Upper lobe of left lung (tissue), 6 donors: ENCODE data around the gene CTDSPL2. TPM values are rescaled to one million over a fixed set of nuclear protein-coding genes. Genes with fewer than 3 reads are reported as not detected.

Source experiments
- ATAC-seq, 2 donors: fragments of 200-7000 bp; cut with Tn5 transposase; one replicate each; pipeline ENCODE4 v1.9.1; 2022; ENCODE audit warnings: mild to moderate bottlenecking in 2 of 2, moderate library complexity in 2 of 2; ENCODE audit not compliant: low FRiP score in 2 of 2
- DNase-seq, 2 donors: peaks; one replicate each; pipeline ENCODE4 v3.0.0-alpha.2; 2019 to 2020
- H3K27ac ChIP-seq, 4 donors: fragments of 200-600 bp; sonication (generic); one replicate each; pipeline ENCODE4 v1.5.1; 2016 to 2019
- H3K27me3 ChIP-seq, 4 donors: fragments of 200-600 bp; sonication (generic); one replicate each; pipeline ENCODE4 v1.5.1; 2017 to 2019
- H3K36me3 ChIP-seq, 4 donors: fragments of 200-600 bp; sonication (generic); one replicate each; pipeline ENCODE4 v1.5.1; 2016 to 2019
- H3K4me1 ChIP-seq, 4 donors: fragments of 200-600 bp; sonication (generic); one replicate each; pipeline ENCODE4 v1.5.1; 2018 to 2019
- H3K4me3 ChIP-seq, 4 donors: fragments of 200-600 bp; sonication (generic); one replicate each; pipeline ENCODE4 v1.5.1; 2017 to 2019; ENCODE audit warnings: mild to moderate bottlenecking in 2 of 4, moderate library complexity in 1 of 4
- H3K9me3 ChIP-seq, 4 donors: fragments of 200-600 bp; sonication (generic); one replicate each; pipeline ENCODE4 v1.5.1; 2018 to 2019
- EP300 ChIP-seq, 4 donors: sonication (generic); formaldehyde crosslinking; IDR thresholded peaks; one replicate each; pipeline ENCODE4 v1.5.1; 2017; ENCODE audit warnings: antibody characterized with exemption in 4 of 4, control low read depth in 2 of 4
- POLR2A ChIP-seq, 4 donors: fragments of 450-650 bp; IDR thresholded peaks; one replicate each; pipeline ENCODE4 v1.5.1; 2016 to 2017; ENCODE audit warnings: antibody characterized with exemption in 4 of 4, mild to moderate bottlenecking in 2 of 4
- POLR2AphosphoS5 ChIP-seq, 2 donors: sonication (generic); formaldehyde crosslinking; IDR thresholded peaks; one replicate each; pipeline ENCODE4 v1.5.1; 2017; ENCODE audit warnings: antibody characterized with exemption in 2 of 2
- WGBS, 2 donors: methylation state at CpG; one replicate each; pipeline ENCODE4 v1.1.5; 2017 to 2018; 5-methylcytosine and 5-hydroxymethylcytosine counted together
- total RNA-seq, 6 donors: library from RNA; depleted of rRNA in 4 of 6; stranded (reverse); fragments of >200 nt in 4 of 6; gene quantifications; one replicate each; pipeline versions ENCODE4 v1.1.0 to v1.2.1, GENCODE V29; 2016 to 2021
- TF ChIP-seq, protein P1 (sequence below), 6 experiments: fragments of 450-650 bp in 4 of 6; fragments of 200-600 bp in 2 of 6; sonication (generic) in 2 of 6; IDR thresholded peaks; one replicate each; pipeline ENCODE4 v1.5.1; 2016 to 2019; ENCODE audit warnings: antibody characterized with exemption in 6 of 6
- donor health status: DM: no; HTN: no; CAD: no; lungs with moderate emphysema.
- donor health status: DM: no; HTN: yes; CAD: no; lungs with severe emphysema.

CTDSPL2 gene
- total RNA-seq, 6 donors from 2014 or later: 20.6 to 60.8 (median 32.8) TPM

DNA sequence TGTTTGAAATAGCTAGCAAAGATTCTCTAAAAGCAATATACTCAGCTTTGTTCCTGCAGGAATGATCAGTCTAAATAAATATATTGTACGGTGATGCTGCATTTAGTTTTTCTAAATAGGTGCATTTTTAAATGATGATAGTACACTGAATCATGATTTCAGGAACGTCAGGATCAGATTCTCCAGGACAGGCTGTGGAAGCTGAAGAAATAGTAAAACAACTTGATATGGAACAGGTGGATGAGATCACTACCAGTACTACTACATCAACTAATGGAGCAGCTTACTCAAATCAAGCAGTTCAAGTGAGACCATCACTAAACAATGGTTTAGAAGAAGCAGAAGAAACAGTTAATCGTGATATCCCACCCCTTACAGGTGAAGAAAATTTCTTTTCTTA, 63.2 kb downstream of the CTDSPL2 start:
- Histone ChIP-seq H3K4me1 (no peaks in the 10 kb centered on the region), H3K9me3 (no peaks in the 10 kb centered on the region), H3K4me3 (no peak overlapping the region), H3K36me3 (peaks cover 6 to 68% (median 30%) of the 10 kb centered on the region in 4 donors), H3K27me3 (no peaks in the 10 kb centered on the region), H3K27ac (no peak overlapping the region)
- no peak for DNase-seq
- 88 to 90% methylated on average over 3 of the region's 3 CpGs for WGBS, 2 donors
- no peak for TF ChIP-seq POLR2A (IDR thresholded peaks at IDR 0.05)
- TF ChIP-seq, protein P1, sequence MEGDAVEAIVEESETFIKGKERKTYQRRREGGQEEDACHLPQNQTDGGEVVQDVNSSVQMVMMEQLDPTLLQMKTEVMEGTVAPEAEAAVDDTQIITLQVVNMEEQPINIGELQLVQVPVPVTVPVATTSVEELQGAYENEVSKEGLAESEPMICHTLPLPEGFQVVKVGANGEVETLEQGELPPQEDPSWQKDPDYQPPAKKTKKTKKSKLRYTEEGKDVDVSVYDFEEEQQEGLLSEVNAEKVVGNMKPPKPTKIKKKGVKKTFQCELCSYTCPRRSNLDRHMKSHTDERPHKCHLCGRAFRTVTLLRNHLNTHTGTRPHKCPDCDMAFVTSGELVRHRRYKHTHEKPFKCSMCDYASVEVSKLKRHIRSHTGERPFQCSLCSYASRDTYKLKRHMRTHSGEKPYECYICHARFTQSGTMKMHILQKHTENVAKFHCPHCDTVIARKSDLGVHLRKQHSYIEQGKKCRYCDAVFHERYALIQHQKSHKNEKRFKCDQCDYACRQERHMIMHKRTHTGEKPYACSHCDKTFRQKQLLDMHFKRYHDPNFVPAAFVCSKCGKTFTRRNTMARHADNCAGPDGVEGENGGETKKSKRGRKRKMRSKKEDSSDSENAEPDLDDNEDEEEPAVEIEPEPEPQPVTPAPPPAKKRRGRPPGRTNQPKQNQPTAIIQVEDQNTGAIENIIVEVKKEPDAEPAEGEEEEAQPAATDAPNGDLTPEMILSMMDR (IDR thresholded peaks at IDR 0.05): no peak
- no peak for ATAC-seq

DNA sequence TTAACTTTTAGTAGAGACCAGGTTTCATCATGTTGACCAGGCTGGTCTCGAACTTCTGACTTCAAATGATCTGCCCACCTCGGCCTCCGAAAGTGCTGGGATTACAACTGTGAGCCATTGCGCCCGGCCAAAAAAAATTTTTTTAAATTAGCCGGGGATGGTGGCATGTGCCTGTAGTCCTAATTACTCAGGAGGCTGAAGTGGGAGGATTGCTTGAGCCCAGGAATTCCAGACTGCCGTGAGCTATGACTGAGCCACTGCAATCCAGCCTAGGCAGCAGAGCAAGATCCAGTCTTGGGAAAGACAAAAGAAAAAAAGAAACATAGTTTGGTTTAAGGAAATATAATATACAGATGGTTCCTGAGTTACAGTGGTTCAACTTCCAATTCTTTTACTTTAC, 64.6 kb downstream of the CTDSPL2 start:
- ATAC-seq (no peak), DNase-seq (no peak)
- no peak overlapping the region for H3K4me3 ChIP-seq
- no peaks in the 10 kb centered on the region for H3K9me3 ChIP-seq
- no peaks in the 10 kb centered on the region for H3K27me3 ChIP-seq
- no peak for TF ChIP-seq EP300 (IDR thresholded peaks at IDR 0.05)
- no peak for TF ChIP-seq POLR2A (IDR thresholded peaks at IDR 0.05)
- no peak for TF ChIP-seq POLR2AphosphoS5 (IDR thresholded peaks at IDR 0.05)
- TF ChIP-seq, protein P1 (IDR thresholded peaks at IDR 0.05): no peak
- peaks cover 5 to 63% (median 28%) of the 10 kb centered on the region in 4 donors for H3K36me3 ChIP-seq
- no peaks in the 10 kb centered on the region for H3K4me1 ChIP-seq
- WGBS, 2 donors: 96 to 97% methylated on average over 7 of the region's 7 CpGs
- no peak overlapping the region for H3K27ac ChIP-seq

DNA sequence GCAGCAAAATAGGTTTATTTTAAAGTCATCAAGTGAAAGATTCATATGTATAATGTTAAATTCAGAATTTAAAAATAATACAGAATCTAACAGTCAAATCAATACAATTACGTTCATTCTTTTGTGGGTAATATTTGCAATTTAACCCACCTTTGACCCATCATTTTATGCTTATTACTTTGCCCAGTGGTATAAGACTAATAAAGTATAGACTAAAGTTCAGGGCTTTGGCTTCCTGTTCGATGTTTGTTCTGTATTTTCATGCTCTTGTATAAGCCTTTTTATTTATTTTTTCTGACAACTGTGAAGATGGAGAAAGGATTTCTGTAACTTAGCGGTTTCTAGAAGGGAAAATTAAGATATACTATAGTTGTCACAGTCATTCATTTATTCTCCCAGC, 65.2 kb downstream of the CTDSPL2 start:
- no peaks in the 10 kb centered on the region for H3K4me1 ChIP-seq
- H3K27me3 ChIP-seq: no peaks in the 10 kb centered on the region
- 90 to 93% methylated on average over 3 of the region's 3 CpGs for WGBS, 2 donors
- no peak overlapping the region for H3K4me3 ChIP-seq
- ATAC-seq (no peak), DNase-seq (no peak)
- H3K9me3 ChIP-seq: no peaks in the 10 kb centered on the region
- TF ChIP-seq EP300 (IDR thresholded peaks at IDR 0.05) (no peak), POLR2AphosphoS5 (IDR thresholded peaks at IDR 0.05) (no peak), POLR2A (IDR thresholded peaks at IDR 0.05) (no peak)
- TF ChIP-seq, protein P1 (IDR thresholded peaks at IDR 0.05): no peak
- peaks cover 2 to 63% (median 29%) of the 10 kb centered on the region in 4 donors for H3K36me3 ChIP-seq
- no peak overlapping the region for H3K27ac ChIP-seq

DNA sequence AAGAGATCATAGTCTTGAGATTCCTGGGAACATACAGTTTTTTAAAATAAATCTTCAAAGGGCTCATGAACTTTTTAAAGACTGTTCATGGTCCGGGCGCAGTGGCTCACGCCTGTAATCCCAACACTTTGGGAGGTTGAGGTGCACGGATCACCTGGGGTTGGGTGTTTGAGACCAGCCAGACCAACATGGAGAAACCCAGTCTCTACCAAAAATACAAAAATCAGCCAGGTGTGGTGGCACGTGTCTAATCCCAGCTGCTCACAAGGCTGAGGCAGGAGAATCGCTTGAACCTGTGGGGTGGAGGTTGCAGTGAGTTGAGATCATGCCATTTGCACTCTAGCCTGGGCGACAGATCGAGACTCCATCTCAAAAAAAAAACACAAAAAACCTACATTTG, 68.1 kb downstream of the CTDSPL2 start:
- H3K4me1 ChIP-seq: no peaks in the 10 kb centered on the region
- TF ChIP-seq, protein P1 (IDR thresholded peaks at IDR 0.05): no peak
- TF ChIP-seq POLR2A (IDR thresholded peaks at IDR 0.05) (no peak), POLR2AphosphoS5 (IDR thresholded peaks at IDR 0.05) (no peak), EP300 (IDR thresholded peaks at IDR 0.05) (no peak)
- peaks cover under 1 to 61% (median 35%) of the 10 kb centered on the region in 4 donors for H3K36me3 ChIP-seq
- DNase-seq (no peak), ATAC-seq (no peak)
- 94 to 95% methylated on average over 8 of the region's 8 CpGs for WGBS, 2 donors
- no peak overlapping the region for H3K27ac ChIP-seq
- no peaks in the 10 kb centered on the region for H3K27me3 ChIP-seq
- no peaks in the 10 kb centered on the region for H3K9me3 ChIP-seq
- H3K4me3 ChIP-seq: no peak overlapping the region

DNA sequence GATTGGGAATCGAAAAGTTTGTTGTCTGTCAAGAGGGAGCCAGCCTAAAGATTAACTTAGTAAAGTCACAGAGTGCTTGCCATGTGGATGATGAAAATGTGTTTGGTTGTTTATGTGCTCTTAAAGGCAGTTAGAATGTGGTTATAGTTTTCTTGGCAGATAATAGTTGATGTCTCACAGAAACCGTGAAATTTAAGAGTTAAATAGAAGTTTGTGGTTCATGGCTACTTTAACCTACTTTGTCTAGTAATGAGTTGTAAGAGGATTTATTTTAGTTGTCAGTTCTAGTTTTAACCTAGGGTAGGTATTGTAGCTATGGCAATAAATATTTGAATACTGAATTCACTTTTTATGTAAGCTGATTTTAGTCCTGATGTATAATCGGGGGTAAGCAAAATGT, 73.1 kb downstream of the CTDSPL2 start:
- Histone ChIP-seq H3K4me3 (no peak overlapping the region), H3K36me3 (peaks cover 0 to 61% (median 21%) of the 10 kb centered on the region in 4 donors), H3K27ac (no peak overlapping the region), H3K27me3 (no peaks in the 10 kb centered on the region), H3K4me1 (no peaks in the 10 kb centered on the region), H3K9me3 (no peaks in the 10 kb centered on the region)
- TF ChIP-seq POLR2AphosphoS5 (IDR thresholded peaks at IDR 0.05): no peak
- 75 to 80% methylated on average over 3 of the region's 3 CpGs for WGBS, 2 donors
- ATAC-seq: no peak
- no peak for DNase-seq
